ENCODE results near the gene WFIKKN1.

DNA sequence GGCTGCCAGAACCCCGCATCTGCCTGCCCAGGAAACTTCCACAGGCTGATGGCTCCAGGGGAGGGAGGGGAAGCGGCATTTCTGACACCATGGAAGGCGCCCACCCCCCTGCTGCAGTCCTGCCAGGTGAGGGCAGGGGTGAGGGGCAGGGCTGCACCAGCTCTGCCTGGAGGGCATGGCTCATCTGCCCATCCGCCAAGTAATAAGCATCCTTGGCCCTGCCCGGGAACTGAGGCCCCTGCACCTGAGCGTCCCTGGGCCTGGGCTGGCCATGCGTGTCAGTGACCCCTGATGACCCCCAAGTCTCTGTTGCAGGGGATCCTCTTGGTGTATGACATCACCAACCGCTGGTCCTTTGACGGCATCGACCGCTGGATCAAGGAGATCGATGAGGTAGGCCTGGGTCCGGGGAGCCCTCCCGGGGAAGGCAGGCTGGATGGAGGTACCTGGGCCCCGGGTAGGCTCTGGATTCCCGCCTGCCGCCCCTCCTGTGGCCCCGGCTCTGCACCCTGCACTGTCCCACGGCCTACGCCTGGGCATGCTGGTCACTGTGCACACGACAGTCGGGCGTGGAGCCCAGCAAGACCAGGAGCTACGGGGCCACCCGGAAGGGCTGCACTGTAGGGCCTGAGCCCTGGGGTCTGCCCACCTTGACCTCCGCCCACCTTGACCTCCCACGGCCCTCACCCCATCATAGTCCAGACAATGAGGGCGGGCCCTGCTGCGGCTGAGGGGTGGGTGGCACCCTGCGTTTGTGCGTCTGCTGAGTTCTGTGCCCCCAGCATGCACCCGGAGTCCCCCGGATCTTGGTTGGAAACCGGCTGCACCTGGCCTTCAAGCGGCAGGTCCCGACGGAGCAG is 5.4 kb upstream of the WFIKKN1 start:
- TF ChIP-seq CTCF (IDR thresholded peaks at IDR 0.05; ENCODE audit: low read length), result no peak
- TF ChIP-seq EZH2 (IDR thresholded peaks at IDR 0.05; ENCODE audit: borderline replicate concordance, low read length), result no peak
